C4-2B (cell line): Measurements from ENCODE around the gene SCN8A.

ENCODE experiments used
- CTCF ChIP-seq: fragments of 450-650 bp; conservative IDR thresholded peaks from 2 replicates; pipeline ENCODE4 v1.5.1; 2017; ENCODE audit warnings: mild to moderate bottlenecking
- ZFX ChIP-seq: fragments of 450-650 bp; IDR thresholded peaks from 2 replicates; pipeline ENCODE4 v1.6.1; 2017

- TF ChIP-seq CTCF, result no peak
- no peak for TF ChIP-seq ZFX
These were observed 153.2 kb downstream of the SCN8A start for GRCh38 chr12:51744235-51744634.
